Colonic mucosa (tissue), 4 donors: ENCODE measurements around the gene POLR2E. TPM values are rescaled to one million over a fixed set of nuclear protein-coding genes. Genes with fewer than 3 reads are reported as not detected.
A peak's percentile ranks its signal among the peaks of the same experiment; 100 is the strongest.

Experiments
- DNase-seq: peaks from one replicate; pipeline ENCODE4 v3.0.0-alpha.2; 2020
- H3K27ac ChIP-seq: fragments of 200-600 bp; one replicate; pipeline ENCODE4 v1.8.0; 2021
- H3K27me3 ChIP-seq: fragments of 200-600 bp; one replicate; pipeline ENCODE4 v1.8.0; 2021
- H3K36me3 ChIP-seq: fragments of 200-600 bp; one replicate; pipeline ENCODE4 v1.8.0; 2021
- H3K4me1 ChIP-seq: fragments of 200-600 bp; one replicate; pipeline ENCODE4 v1.8.0; 2021; ENCODE audit warnings: mild to moderate bottlenecking
- H3K4me3 ChIP-seq: fragments of 200-600 bp; one replicate; pipeline ENCODE4 v1.8.0; 2021
- H3K9ac ChIP-seq, 2 donors: one replicate each; pipeline ENCODE4 v1.7.0; 2013; ENCODE audit warnings: control low read depth in 2 of 2, low read depth in 2 of 2, low read length in 2 of 2
- H3K9me3 ChIP-seq: fragments of 200-600 bp; one replicate; pipeline ENCODE4 v1.8.0; 2021
- CTCF ChIP-seq: fragments of 200-600 bp; IDR thresholded peaks from one replicate; pipeline ENCODE4 v1.8.0; 2022; ENCODE audit warnings: antibody characterized with exemption, mild to moderate bottlenecking
- intact Hi-C: fragments of 100-400 bp; cut with DNase I; formaldehyde crosslinking; loops from one replicate; pipeline ENCODE4 v1.14.1; 2022
- total RNA-seq, 2 donors: library from RNA; stranded (reverse); fragmentation: NEBNext Ultra II Directional in 1 of 2; extraction: Animal tissue kit (Norgen Biotek cat#: 25700) in 1 of 2; gene quantifications; one replicate each; pipeline ENCODE4 v1.2.1, GENCODE V29; 2021
- donor health status: healthy.
- donor health status: DM: no; HTN: no; CAD: no.
- donor health status: DM: no; HTN: no; CAD: no.

The POLR2E gene
- total RNA-seq, 2 donors from 2014 or later = 135 to 245 TPM

DNA sequence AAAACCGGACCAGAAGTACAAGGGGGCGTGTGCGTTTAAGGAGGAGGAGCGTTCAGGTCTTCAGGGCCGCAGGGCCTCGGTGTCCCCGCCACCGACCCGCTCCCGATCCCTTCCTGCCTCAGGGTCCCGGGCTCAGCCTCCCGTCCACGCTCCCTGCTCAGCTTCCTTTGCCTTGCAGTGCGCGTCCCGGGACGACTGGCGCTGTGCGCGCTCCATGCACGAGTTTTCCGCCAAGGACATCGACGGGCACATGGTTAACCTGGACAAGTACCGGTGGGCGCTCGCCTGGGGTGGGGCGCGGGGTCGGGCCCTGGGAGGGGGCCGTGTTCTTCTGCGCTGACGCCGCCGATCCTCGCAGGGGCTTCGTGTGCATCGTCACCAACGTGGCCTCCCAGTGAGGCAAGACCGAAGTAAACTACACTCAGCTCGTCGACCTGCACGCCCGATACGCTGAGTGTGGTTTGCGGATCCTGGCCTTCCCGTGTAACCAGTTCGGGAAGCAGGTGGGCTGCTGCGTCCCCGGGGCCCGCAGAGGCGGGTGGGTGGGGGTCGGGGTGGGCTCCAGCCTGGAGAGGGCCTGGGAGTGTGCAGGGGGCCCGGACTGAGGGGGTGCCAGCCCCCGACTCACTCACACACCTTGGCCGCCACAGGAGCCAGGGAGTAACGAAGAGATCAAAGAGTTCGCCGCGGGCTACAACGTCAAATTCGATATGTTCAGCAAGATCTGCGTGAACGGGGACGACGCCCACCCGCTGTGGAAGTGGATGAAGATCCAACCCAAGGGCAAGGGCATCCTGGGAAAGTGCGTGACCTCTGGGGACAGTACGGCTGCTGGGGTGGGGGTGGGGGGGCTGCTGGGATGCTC is 10.1 kb upstream of the POLR2E start:
- DNase-seq = peak; percentile 55
- peaks cover 21% of the 10 kb centered on the region for H3K36me3 ChIP-seq
- H3K9ac ChIP-seq = peak overlapping the region; percentile 81 to 95
- TF ChIP-seq CTCF = no peak
- peak overlapping the region; percentile 97 for H3K27ac ChIP-seq
- peaks cover 22% of the 10 kb centered on the region for H3K4me1 ChIP-seq
- H3K4me3 ChIP-seq = peak overlapping the region; percentile 56
- H3K27me3 ChIP-seq = no peaks in the 10 kb centered on the region
- no peaks in the 10 kb centered on the region for H3K9me3 ChIP-seq
- intact Hi-C loops = no loop called here

DNA sequence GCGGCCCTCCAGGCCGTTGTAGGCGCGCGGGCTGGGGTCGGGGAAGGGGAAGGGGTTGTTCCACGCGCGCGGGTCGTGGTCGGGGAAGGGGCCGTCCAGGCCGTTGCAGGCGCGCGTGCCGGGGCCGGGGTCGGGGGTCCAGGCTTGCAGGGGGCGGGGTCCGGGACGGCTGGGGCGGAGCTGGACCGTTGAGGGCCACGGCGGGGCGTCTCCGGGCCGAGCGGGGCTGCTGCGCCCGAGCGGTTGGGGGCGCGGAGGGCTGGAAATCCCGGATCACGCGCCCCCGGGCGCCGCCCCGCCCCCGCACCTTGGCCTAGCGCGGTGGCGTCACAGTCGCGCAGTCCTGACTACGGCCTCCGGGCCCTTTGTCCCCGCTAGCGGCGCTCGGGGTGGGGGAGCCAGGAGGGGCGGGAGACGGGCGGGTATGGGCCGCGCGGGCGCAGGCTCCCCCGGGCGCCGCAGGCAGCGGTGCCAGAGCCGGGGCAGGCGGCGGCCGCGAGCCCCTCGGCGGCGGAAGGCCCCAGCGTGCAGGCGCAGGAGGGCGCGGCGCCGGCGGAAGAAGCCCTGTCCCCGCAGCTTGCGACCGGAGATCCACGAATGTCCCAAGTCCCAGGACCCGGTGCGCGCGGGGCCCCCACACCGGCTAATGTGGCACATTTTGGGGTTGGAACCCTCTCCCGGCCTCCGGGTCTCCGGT is 9.3 kb upstream of the POLR2E start:
- DNase-seq = peak; percentile 82
- Histone ChIP-seq H3K4me3 (peak overlapping the region; percentile 56), H3K27ac (peak overlapping the region; percentile 97), H3K9me3 (no peaks in the 10 kb centered on the region), H3K4me1 (peaks cover 22% of the 10 kb centered on the region), H3K27me3 (no peaks in the 10 kb centered on the region), H3K9ac (peak overlapping the region; percentile 81 to 95), H3K36me3 (peaks cover 21% of the 10 kb centered on the region)
- intact Hi-C loops = no loop called here
- no peak for TF ChIP-seq CTCF

DNA sequence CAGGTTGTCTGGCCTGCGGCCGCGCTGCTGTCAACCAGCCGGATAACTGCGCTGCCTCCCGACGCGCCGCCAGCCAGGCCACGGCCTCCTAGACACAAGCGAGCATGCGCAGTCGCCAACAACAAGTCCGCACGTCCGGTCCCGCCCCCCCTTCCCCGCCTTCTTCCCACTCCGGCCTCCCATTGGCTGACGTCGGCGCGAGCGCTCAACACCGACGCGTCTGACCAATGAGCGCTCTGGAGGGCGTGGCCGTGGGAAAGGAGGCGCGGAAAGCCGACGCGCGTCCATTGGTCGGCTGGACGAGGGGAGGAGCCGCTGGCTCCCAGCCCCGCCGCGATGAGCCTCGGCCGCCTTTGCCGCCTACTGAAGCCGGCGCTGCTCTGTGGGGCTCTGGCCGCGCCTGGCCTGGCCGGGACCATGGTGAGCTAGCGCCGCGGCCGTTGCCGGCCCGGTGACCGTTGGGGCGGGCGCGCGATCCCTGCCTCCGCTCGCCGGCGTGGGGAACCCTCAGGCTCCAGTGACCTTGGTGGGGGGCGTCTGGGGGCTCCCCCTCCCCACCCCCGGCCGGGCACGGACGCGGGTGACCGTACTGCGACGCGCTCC is 8.6 kb upstream of the POLR2E start, which contains the start of gene GPX4:
TSS of gene GPX4 (plus strand) at position 287 of the 603 bp plus-strand sequence. CDS start at position 337, 50 bp downstream.
- Histone ChIP-seq H3K9me3 (no peaks in the 10 kb centered on the region), H3K36me3 (peaks cover 17% of the 10 kb centered on the region), H3K27me3 (no peaks in the 10 kb centered on the region), H3K27ac (peak within 1 kb of the TSS; percentile 97), H3K9ac (peak within 1 kb of the TSS; percentile 81 to 95), H3K4me3 (peak within 1 kb of the TSS; percentile 56), H3K4me1 (peaks cover 22% of the 10 kb centered on the region)
- no peak for TF ChIP-seq CTCF
- intact Hi-C loops = no loop called here
- peak; percentile 99 for DNase-seq

GRCh38 chr19:1103132-1103707 is 8.0 kb upstream of the POLR2E start:
- no peak for TF ChIP-seq CTCF
- Histone ChIP-seq H3K4me3 (no peak overlapping the region), H3K9me3 (no peaks in the 10 kb centered on the region), H3K9ac (peak overlapping the region; percentile 53 to 55), H3K27me3 (no peaks in the 10 kb centered on the region), H3K4me1 (peaks cover 22% of the 10 kb centered on the region), H3K36me3 (peaks cover 14% of the 10 kb centered on the region), H3K27ac (peak overlapping the region; percentile 97)
- intact Hi-C loops = no loop called here
- DNase-seq = no peak
